H1 (cell line): ENCODE results near the gene TNRC6A. TPM values are rescaled to one million over a fixed set of nuclear protein-coding genes. Genes with fewer than 3 reads are reported as not detected.

Source experiments
- CTCF ChIA-PET: fragments of 300-600 bp; sonication (Branson Sonifier 250); formaldehyde crosslinking; loops from one replicate; lab custom pipeline; 2021; ENCODE audit not compliant: partially characterized antibody; lab: Charles Lee
- POLR2A ChIA-PET: fragments of 300-600 bp; sonication (Branson Sonifier 250); formaldehyde crosslinking; loops from one replicate; lab custom pipeline; 2021; ENCODE audit warnings: inconsistent platforms; ENCODE audit not compliant: partially characterized antibody; lab: Charles Lee
- DNase-seq, 2 experiments: peaks; one replicate each; pipeline versions ENCODE4 v3.0.0 to v3.0.0-alpha.2; 2010 to 2022; ENCODE audit warnings: low spot score in 2 of 2, low read depth in 1 of 2, mixed read lengths in 1 of 2
- FAIRE-seq: peaks from 2 replicates; lab custom pipeline; 2011; peaks lifted over from hg19 to GRCh38; lab: Jason Lieb, UNC
- H2AFZ ChIP-seq: 2 replicates; pipeline ENCODE4 v1.8.1; 2012; ENCODE audit warnings: low read length, inconsistent platforms
- H2AK5ac ChIP-seq: 2 replicates; pipeline ENCODE4 v1.6.1; 2013; ENCODE audit warnings: low read depth, low read length
- H2BK120ac ChIP-seq: replicated peaks from 2 replicates; pipeline ENCODE3; 2013; ENCODE audit warnings: low read depth, low read length, inconsistent platforms
- H2BK12ac ChIP-seq: 2 replicates; pipeline ENCODE4 v1.6.1; 2013; ENCODE audit warnings: low read depth, low read length
- H2BK15ac ChIP-seq: 2 replicates; pipeline ENCODE4 v1.6.1; 2013; ENCODE audit warnings: low read length
- H2BK20ac ChIP-seq: 2 replicates; pipeline ENCODE4 v1.6.1; 2013; ENCODE audit warnings: low read length
- H2BK5ac ChIP-seq: 2 replicates; pipeline ENCODE4 v1.6.1; 2013; ENCODE audit warnings: low read depth, low read length
- H3K14ac ChIP-seq: 2 replicates; pipeline ENCODE4 v1.6.1; 2013; ENCODE audit warnings: inconsistent platforms; ENCODE audit not compliant: insufficient read length
- H3K18ac ChIP-seq: 2 replicates; pipeline ENCODE4 v1.6.1; 2013; ENCODE audit warnings: low read length; ENCODE audit errors: extremely low read depth
- H3K23ac ChIP-seq: 2 replicates; pipeline ENCODE4 v1.6.1; 2013; ENCODE audit warnings: inconsistent platforms; ENCODE audit not compliant: insufficient read length
- H3K23me2 ChIP-seq: 2 replicates; pipeline ENCODE4 v1.6.1; 2013; ENCODE audit warnings: low read depth, low read length
- H3K27ac ChIP-seq: 2 replicates; pipeline ENCODE4 v1.6.1; 2011; ENCODE audit warnings: low read depth, low read length, inconsistent platforms
- H3K27me3 ChIP-seq, 4 experiments: replicated peaks in 1 of 4; 1 replicate in 1 of 4; 2 replicates in 3 of 4; pipeline versions ENCODE4 v1.6.1 to v1.8.1; 2011 to 2013; ENCODE audit warnings: low read length in 3 of 4, mild to moderate bottlenecking in 3 of 4, inconsistent platforms in 2 of 4, mixed read lengths in 2 of 4, moderate library complexity in 1 of 4; ENCODE audit not compliant: control insufficient read depth in 3 of 4, insufficient read depth in 3 of 4; ENCODE audit errors: extremely low read depth in 1 of 4
- H3K36me3 ChIP-seq, 4 experiments: 2 replicates each; pipeline versions ENCODE4 v1.6.1 to v1.8.1; 2011 to 2013; ENCODE audit warnings: mild to moderate bottlenecking in 4 of 4, low read length in 3 of 4, moderate library complexity in 2 of 4, control low read depth in 1 of 4, inconsistent platforms in 1 of 4; ENCODE audit not compliant: insufficient read depth in 4 of 4, control insufficient read depth in 2 of 4
- H3K4ac ChIP-seq: replicated peaks from 2 replicates; pipeline ENCODE3; 2013; ENCODE audit warnings: low read length, low read depth, mixed read lengths, inconsistent platforms; ENCODE audit not compliant: insufficient read length
- H3K4me1 ChIP-seq, 4 experiments: replicated peaks in 1 of 4; 1 replicate in 1 of 4; 2 replicates in 3 of 4; pipeline versions ENCODE4 v1.6.1 to v1.8.1; 2011 to 2013; ENCODE audit warnings: low read length in 3 of 4, inconsistent platforms in 2 of 4, mixed read lengths in 1 of 4; ENCODE audit not compliant: insufficient read depth in 4 of 4, control insufficient read depth in 3 of 4
- H3K4me2 ChIP-seq, 2 experiments: 2 replicates each; pipeline versions ENCODE4 v1.6.1 to v1.8.1; 2011 to 2013; ENCODE audit warnings: low read depth in 2 of 2, low read length in 2 of 2, control low read depth in 1 of 2, inconsistent platforms in 1 of 2, mild to moderate bottlenecking in 1 of 2; ENCODE audit not compliant: insufficient read depth in 1 of 2
- H3K4me3 ChIP-seq, 4 experiments: fragments of 200-600, 300-600 bp in 1 of 4; sonication (generic), shearing (Covaris generic), sonication (Bioruptor Twin) in 1 of 4; 2 replicates each; pipeline versions ENCODE4 v1.5.1 to v1.8.1; 2011 to 2016; ENCODE audit warnings: low read length in 4 of 4, low read depth in 3 of 4, control low read depth in 2 of 4, inconsistent platforms in 2 of 4, mild to moderate bottlenecking in 2 of 4, mixed read lengths in 1 of 4, moderate library complexity in 1 of 4; ENCODE audit not compliant: insufficient read depth in 2 of 4; ENCODE audit errors: extremely low read depth in 1 of 4
- H3K56ac ChIP-seq: replicated peaks from 2 replicates; pipeline ENCODE3; 2013; ENCODE audit warnings: low read depth, mild to moderate bottlenecking, mixed read lengths, low read length, inconsistent platforms; ENCODE audit not compliant: insufficient read length
- H3K79me1 ChIP-seq: 2 replicates; pipeline ENCODE4 v1.6.1; 2013; ENCODE audit warnings: low read depth, low read length, control low read depth
- H3K79me2 ChIP-seq, 2 experiments: 2 replicates each; pipeline versions ENCODE4 v1.6.1 to v1.8.1; 2012 to 2013; ENCODE audit warnings: low read length in 2 of 2, mild to moderate bottlenecking in 2 of 2, inconsistent platforms in 1 of 2; ENCODE audit not compliant: insufficient read depth in 2 of 2, control insufficient read depth in 1 of 2
- H3K9ac ChIP-seq, 4 experiments: replicated peaks in 1 of 4; 1 replicate in 1 of 4; 2 replicates in 3 of 4; pipeline versions ENCODE4 v1.6.1 to v1.8.1; 2011 to 2013; ENCODE audit warnings: low read depth in 3 of 4, low read length in 3 of 4, control low read depth in 2 of 4, mild to moderate bottlenecking in 2 of 4, moderate library complexity in 2 of 4, inconsistent platforms in 1 of 4; ENCODE audit errors: extremely low read depth in 1 of 4
- H3K9me3 ChIP-seq, 2 experiments: 2 replicates each; pipeline versions ENCODE4 v1.6.1 to v1.8.1; 2012 to 2013; ENCODE audit warnings: mild to moderate bottlenecking in 2 of 2, moderate library complexity in 2 of 2, control low read depth in 1 of 2, inconsistent platforms in 1 of 2, low read depth in 1 of 2, low read length in 1 of 2, mixed read lengths in 1 of 2; ENCODE audit not compliant: insufficient read depth in 2 of 2
- H4K20me1 ChIP-seq, 2 experiments: replicated peaks in 1 of 2; 2 replicates each; pipeline versions ENCODE3 to v1.8.1; 2011 to 2013; ENCODE audit warnings: inconsistent platforms in 2 of 2, low read length in 2 of 2, mild to moderate bottlenecking in 1 of 2; ENCODE audit not compliant: insufficient read depth in 2 of 2, control insufficient read depth in 1 of 2
- H4K5ac ChIP-seq: 2 replicates; pipeline ENCODE4 v1.6.1; 2013; ENCODE audit warnings: low read length, low read depth, mixed read lengths, inconsistent platforms; ENCODE audit not compliant: insufficient read length
- H4K8ac ChIP-seq: 2 replicates; pipeline ENCODE4 v1.8.0; 2013; ENCODE audit warnings: mild to moderate bottlenecking, moderate library complexity, low read length, inconsistent platforms; ENCODE audit not compliant: insufficient read depth; ENCODE audit errors: extremely low read depth
- H4K91ac ChIP-seq: replicated peaks from 2 replicates; pipeline ENCODE3; 2013; ENCODE audit warnings: low read length, mixed read lengths, inconsistent platforms; ENCODE audit not compliant: insufficient read length
- ATF2 ChIP-seq: IDR thresholded peaks from 2 replicates; pipeline ENCODE4 v1.6.1; 2012; ENCODE audit warnings: low read length, inconsistent platforms
- CHD1 ChIP-seq: IDR thresholded peaks from 2 replicates; pipeline ENCODE4 v1.6.1; 2012; ENCODE audit warnings: low read depth, low read length, improper control_type of control experiment
- HDAC6 ChIP-seq: IDR thresholded peaks from one replicate; pipeline ENCODE4 v1.7.1; 2012; ENCODE audit warnings: low read depth, mild to moderate bottlenecking, inconsistent platforms, low read length, moderate library complexity
- RFX5 ChIP-seq: IDR thresholded peaks from 2 replicates; pipeline ENCODE4 v1.6.1; 2011; ENCODE audit warnings: low read depth, low read length, improper control_type of control experiment, borderline replicate concordance
- SAP30 ChIP-seq: fragments of 300-600 bp; sonication (generic); IDR thresholded peaks from 2 replicates; pipeline ENCODE4 v1.7.1; 2012; ENCODE audit warnings: low read length, moderate library complexity, mild to moderate bottlenecking, inconsistent platforms; ENCODE audit not compliant: insufficient read depth, insufficient replicate concordance
- TAF7 ChIP-seq: optimal IDR thresholded peaks from 2 replicates; pipeline ENCODE3; 2011; ENCODE audit warnings: low read depth, mild to moderate bottlenecking, inconsistent platforms, low read length, moderate library complexity, borderline replicate concordance
- TEAD4 ChIP-seq: IDR thresholded peaks from 2 replicates; pipeline ENCODE4 v1.6.1; 2012; ENCODE audit warnings: low read depth, low read length, inconsistent platforms, mixed read lengths
- WGBS, 2 experiments: shearing (Covaris generic) in 1 of 2; methylation state at CpG; one replicate each; pipeline versions ENCODE4 v1.1.6 to v1.1.7; 2013 to 2015; ENCODE audit warnings: low lambda C conversion rate in 2 of 2, mixed read lengths in 2 of 2, inconsistent platforms in 1 of 2, low coverage in 1 of 2, missing lambda C conversion rate in 1 of 2; ENCODE audit not compliant: insufficient replicate concordance in 2 of 2, insufficient coverage in 1 of 2, insufficient read length in 1 of 2; ENCODE audit errors: extremely low coverage in 1 of 2, missing lambda C conversion rate in 1 of 2; 5-methylcytosine and 5-hydroxymethylcytosine counted together
- polyA plus RNA-seq, 7 experiments: library from polyadenylated mRNA; depleted of rRNA in 3 of 7; stranded (reverse) in 5 of 7; unstranded in 2 of 7; fragments of >200 nt in 5 of 7; fragments of 200-250 nt in 2 of 7; gene quantifications; 1 replicate in 5 of 7; 2 replicates in 1 of 7; 4 replicates in 1 of 7; pipeline versions ENCODE4 v1.2.1 to v1.2.3, GENCODE V29; 2011 to 2013; ENCODE audit warnings: missing spikeins in 2 of 7, mixed read lengths in 2 of 7
- total RNA-seq: library from RNA; stranded (reverse); fragmentation: NEBNext Ultra II Directional; extraction: Animal tissue kit (Norgen Biotek cat#: 25700); gene quantifications from 2 replicates; pipeline ENCODE4 v1.2.1, GENCODE V29; 2021

The TNRC6A gene
- total and polyA plus RNA-seq, 2 of the 8 experiments (the other 6 are each of a cell fraction or from before 2014, with no cell fraction given), result 67.6 to 103 TPM

- ChIA-PET CTCF (interaction anchor here (0.8 kb wide), 1 partner anchor 17 kb away, joined by 3 read pairs; no protein-coding TSS in a partner anchor), POLR2A (interaction anchor here (1.1 to 2.0 kb wide), 3 partner anchors 13 to 16 kb away, joined by 3 to 6 read pairs (median 3); no protein-coding TSS in a partner anchor)
- H3K4me3 ChIP-seq, result no peak overlapping the region
- no peak overlapping the region for H2BK5ac ChIP-seq
- no peak for TF ChIP-seq TAF7
- TF ChIP-seq CHD1, result no peak
- TF ChIP-seq HDAC6, result no peak
- TF ChIP-seq TEAD4, result no peak
- TF ChIP-seq SAP30, result no peak
- no peak for TF ChIP-seq ATF2
- TF ChIP-seq RFX5, result no peak
- no peak overlapping the region for H3K9ac ChIP-seq
- H3K9me3 ChIP-seq, result no peaks in the 10 kb centered on the region
- peaks cover 2 to 3% of the 10 kb centered on the region in 2 experiments for H4K20me1 ChIP-seq
- H3K14ac ChIP-seq, result no peak overlapping the region
- H2AK5ac ChIP-seq, result no peak overlapping the region
- H3K4me2 ChIP-seq, result no peak overlapping the region
- 90% methylated on average over 3 of the region's 3 CpGs; no CpG with 5 or more reads in 1 of the 2 experiments for WGBS, 2 experiments
- no peak overlapping the region for H4K8ac ChIP-seq
- H3K18ac ChIP-seq, result no peak overlapping the region
- peaks cover 9 to 92% (median 46%) of the 10 kb centered on the region in 4 experiments for H3K36me3 ChIP-seq
- H3K4ac ChIP-seq, result no peak overlapping the region
- no peaks in the 10 kb centered on the region for H3K23me2 ChIP-seq
- H2BK120ac ChIP-seq, result no peak overlapping the region
- no peak overlapping the region for H2BK12ac ChIP-seq
- no peak overlapping the region for H2BK20ac ChIP-seq
- no peak overlapping the region for H2BK15ac ChIP-seq
- no peak overlapping the region for H3K56ac ChIP-seq
- H4K91ac ChIP-seq, result no peak overlapping the region
- no peaks in the 10 kb centered on the region for H3K4me1 ChIP-seq
- no peak overlapping the region for H3K23ac ChIP-seq
- peaks cover 0 to 76% of the 10 kb centered on the region in 2 experiments; a peak in 3 of 4 replicates for H3K79me2 ChIP-seq
- no peak for FAIRE-seq
- H4K5ac ChIP-seq, result no peak overlapping the region
- no peaks in the 10 kb centered on the region; the same call in 1 of the 2 replicates for H3K79me1 ChIP-seq
- H3K27ac ChIP-seq, result no peak overlapping the region
- H2AFZ ChIP-seq, result no peak overlapping the region
- no peak for DNase-seq
- no peaks in the 10 kb centered on the region for H3K27me3 ChIP-seq
Observed at GRCh38 chr16:24784121-24784520, 54.7 kb downstream of the TNRC6A start.
